K562 (cell line): Measurements from ENCODE around the gene CCDC92. TPM values are rescaled to one million over a fixed set of nuclear protein-coding genes. Genes with fewer than 3 reads are reported as not detected.

Experiments used
- ATAC-seq: fragments of 200-7000 bp; cut with Tn5 transposase; 3 replicates; pipeline ENCODE4 v1.9.1; 2020; ENCODE audit warnings: moderate library complexity
- BruUV-seq: library from RNA; stranded (reverse); fragments of 400-500 nt; replicated peaks from 2 replicates; lab custom pipeline; 2021; lab: Mats Ljungman, UMichigan
- CTCF ChIA-PET: fragments of 300-600 bp; formaldehyde crosslinking; extraction: SDS; loops from one replicate; lab custom pipeline; 2021; ENCODE audit warnings: low intra/inter-chr PET ratio; lab: Yijun Ruan, JAX
- POLR2A ChIA-PET: fragments of 300-600, 350-650 bp; sonication (Branson Sonifier 250); formaldehyde crosslinking; extraction: SDS; loops from one replicate; lab custom pipeline; 2021; ENCODE audit warnings: antibody characterized with exemption, inconsistent platforms; lab: Yijun Ruan, JAX
- DNase-seq, 4 experiments: peaks; one replicate each; pipeline versions ENCODE4 v3.0.0 to v3.0.0-alpha.2; 2011 to 2018; ENCODE audit warnings: low spot score in 3 of 4, mixed read lengths in 3 of 4; ENCODE audit errors: extremely low read depth in 1 of 4
- FAIRE-seq: peaks from 2 replicates; lab custom pipeline; 2011; peaks lifted over from hg19 to GRCh38; lab: Jason Lieb, UNC
- H2AFZ ChIP-seq: 2 replicates; pipeline ENCODE4 v1.6.0; 2011; ENCODE audit warnings: low read depth, low read length, control low read depth, inconsistent platforms
- H3K27ac ChIP-seq: fragments of 200-600 bp; 3 replicates; pipeline ENCODE4 v1.8.0; 2011; ENCODE audit warnings: low read depth, mild to moderate bottlenecking, control low read depth, inconsistent platforms, low read length, moderate library complexity, mixed read lengths; ENCODE audit errors: extremely low read depth
- H3K27me3 ChIP-seq, 2 experiments: fragments of 300-600 bp in 1 of 2; 2 replicates in 1 of 2; 3 replicates in 1 of 2; pipeline versions ENCODE4 v1.6.0 to v1.8.0; 2011; ENCODE audit warnings: inconsistent platforms in 2 of 2, low read length in 2 of 2, mild to moderate bottlenecking in 1 of 2, mixed read lengths in 1 of 2, moderate library complexity in 1 of 2; ENCODE audit not compliant: control insufficient read depth in 2 of 2, insufficient read depth in 2 of 2
- H3K36me3 ChIP-seq: fragments of 300-600 bp; 3 replicates; pipeline ENCODE4 v1.8.0; 2011; ENCODE audit warnings: mild to moderate bottlenecking, low read length, inconsistent platforms; ENCODE audit not compliant: control insufficient read depth, insufficient read depth
- H3K4me1 ChIP-seq, 2 experiments: fragments of 200-600 bp in 1 of 2; replicated peaks in 1 of 2; 2 replicates in 1 of 2; 3 replicates in 1 of 2; pipeline versions ENCODE4 v1.5.1 to v1.8.0; 2011; ENCODE audit warnings: inconsistent platforms in 2 of 2, low read length in 2 of 2, mild to moderate bottlenecking in 1 of 2, mixed read lengths in 1 of 2, moderate library complexity in 1 of 2; ENCODE audit not compliant: control insufficient read depth in 2 of 2, insufficient read depth in 2 of 2
- H3K4me2 ChIP-seq: 2 replicates; pipeline ENCODE4 v1.6.1; 2011; ENCODE audit warnings: low read length, control low read depth, inconsistent platforms, mixed read lengths; ENCODE audit not compliant: insufficient read depth
- H3K4me3 ChIP-seq: fragments of 200-600 bp; sonication (generic), shearing (Covaris generic); 2 replicates; pipeline ENCODE4 v1.5.1; 2016; ENCODE audit warnings: control low read depth, inconsistent platforms
- H3K79me2 ChIP-seq: fragments of 200-600 bp; 3 replicates; pipeline ENCODE4 v1.8.0; 2011; ENCODE audit warnings: low read length, inconsistent platforms; ENCODE audit not compliant: control insufficient read depth, insufficient read depth
- H3K9ac ChIP-seq, 2 experiments: 2 replicates each; pipeline versions ENCODE4 v1.6.0 to v1.6.1; 2011; ENCODE audit warnings: low read depth in 2 of 2, low read length in 2 of 2, control low read depth in 1 of 2, inconsistent platforms in 1 of 2, mild to moderate bottlenecking in 1 of 2, mixed read lengths in 1 of 2; ENCODE audit not compliant: insufficient read depth in 1 of 2
- H3K9me1 ChIP-seq: one replicate; pipeline ENCODE4 v1.6.0; 2011; ENCODE audit warnings: inconsistent platforms, mild to moderate bottlenecking, low read length, moderate library complexity; ENCODE audit not compliant: control insufficient read depth, insufficient read depth
- H3K9me3 ChIP-seq: replicated peaks from 2 replicates; pipeline ENCODE4 v1.5.1; 2011; ENCODE audit warnings: low read depth, low read length, inconsistent platforms; ENCODE audit not compliant: control insufficient read depth, insufficient read depth
- H4K20me1 ChIP-seq: replicated peaks from 2 replicates; pipeline ENCODE4 v1.6.1; 2011; ENCODE audit warnings: low read length, inconsistent platforms, mixed read lengths; ENCODE audit not compliant: control insufficient read depth, insufficient read depth
- NELFE ChIP-seq: IDR thresholded peaks from 2 replicates; pipeline ENCODE4 v1.6.1; 2011; ENCODE audit warnings: mild to moderate bottlenecking; ENCODE audit not compliant: insufficient read depth, insufficient read length
- SIRT6 ChIP-seq: IDR thresholded peaks from one replicate; pipeline ENCODE4 v1.6.1; 2012; ENCODE audit warnings: low read depth, mild to moderate bottlenecking, control low read depth, inconsistent platforms, low read length, moderate library complexity
- WGBS: fragments of 100-300 bp; shearing (Covaris generic); methylation state at CpG from one replicate; pipeline ENCODE4 v1.1.6; 2016; ENCODE audit warnings: low coverage, mixed read lengths; ENCODE audit not compliant: insufficient coverage; ENCODE audit errors: missing lambda C conversion rate; 5-methylcytosine and 5-hydroxymethylcytosine counted together
- in situ Hi-C: fragments of 300-500 bp; cut with MboI; formaldehyde crosslinking; loops from 4 replicates; pipeline ENCODE4 v1.15.0; 2018; ENCODE audit warnings: inconsistent platforms, mixed read lengths
- intact Hi-C: fragments of 100-400 bp; cut with micrococcal nuclease; formaldehyde crosslinking; loops from 2 replicates; pipeline ENCODE4 v1.14.2; 2022
- polyA plus RNA-seq, 8 experiments: library from polyadenylated mRNA; depleted of rRNA in 4 of 8; stranded (reverse) in 5 of 8; unstranded in 3 of 8; fragments of >200 nt; fragmentation: Nextera tagmentation in 2 of 8; fragmentation: Illumina TruSeq in 1 of 8; extraction: Ambion mirVana in 2 of 8; extraction: Trizol in 1 of 8; gene quantifications; 2 replicates each; pipeline versions ENCODE4 v1.2.1 to v1.2.3, GENCODE V29; 2011 to 2014; ENCODE audit warnings: inconsistent platforms in 1 of 8, missing spikeins in 1 of 8
- total RNA-seq, 7 experiments: library from RNA; depleted of rRNA in 6 of 7; stranded (reverse); fragments of >200 nt in 6 of 7; fragmentation: Illumina TruSeq in 2 of 7; extraction: Trizol in 2 of 7; gene quantifications; 2 replicates each; pipeline versions ENCODE4 v1.2.1 to v1.2.3, GENCODE V29; 2011 to 2021; ENCODE audit warnings: low replicate concordance in 1 of 7
- TF ChIP-seq, protein P1 (sequence below), 2 experiments: fragments of 450-650 bp in 1 of 2; sonication (generic) in 1 of 2; formaldehyde crosslinking; conservative IDR thresholded peaks; 2 replicates each; pipeline versions ENCODE4 v1.4.0 to v1.8.1; 2020 to 2022; ENCODE audit warnings: mild to moderate bottlenecking in 1 of 2, missing genetic modification reagents in 1 of 2
- TF ChIP-seq, protein P2 (sequence below): fragments of 450-650 bp; IDR thresholded peaks from 2 replicates; pipeline ENCODE4 v1.6.1; 2016; ENCODE audit warnings: missing biosample characterization, missing genetic modification characterization

The CCDC92 gene
- total and polyA plus RNA-seq, 9 of the 15 experiments (the other 6 are each of a cell fraction or from before 2014, with no cell fraction given): 0.27 to 5.9 (median 2.1) TPM

GRCh38 chr12:123929946-123930583 is 42.6 kb downstream of the CCDC92 start:
- ATAC-seq: no peak
- TF ChIP-seq, protein P1, sequence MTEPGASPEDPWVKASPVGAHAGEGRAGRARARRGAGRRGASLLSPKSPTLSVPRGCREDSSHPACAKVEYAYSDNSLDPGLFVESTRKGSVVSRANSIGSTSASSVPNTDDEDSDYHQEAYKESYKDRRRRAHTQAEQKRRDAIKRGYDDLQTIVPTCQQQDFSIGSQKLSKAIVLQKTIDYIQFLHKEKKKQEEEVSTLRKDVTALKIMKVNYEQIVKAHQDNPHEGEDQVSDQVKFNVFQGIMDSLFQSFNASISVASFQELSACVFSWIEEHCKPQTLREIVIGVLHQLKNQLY (CRISPR knock-in tag; conservative IDR thresholded peaks at IDR 0.05): no peak
- TF ChIP-seq, protein P2, sequence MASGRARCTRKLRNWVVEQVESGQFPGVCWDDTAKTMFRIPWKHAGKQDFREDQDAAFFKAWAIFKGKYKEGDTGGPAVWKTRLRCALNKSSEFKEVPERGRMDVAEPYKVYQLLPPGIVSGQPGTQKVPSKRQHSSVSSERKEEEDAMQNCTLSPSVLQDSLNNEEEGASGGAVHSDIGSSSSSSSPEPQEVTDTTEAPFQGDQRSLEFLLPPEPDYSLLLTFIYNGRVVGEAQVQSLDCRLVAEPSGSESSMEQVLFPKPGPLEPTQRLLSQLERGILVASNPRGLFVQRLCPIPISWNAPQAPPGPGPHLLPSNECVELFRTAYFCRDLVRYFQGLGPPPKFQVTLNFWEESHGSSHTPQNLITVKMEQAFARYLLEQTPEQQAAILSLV (tag): no peak
- TF ChIP-seq NELFE (no peak), SIRT6 (no peak)
- Histone ChIP-seq H3K4me2 (no peak overlapping the region), H3K9ac (no peak overlapping the region), H3K4me1 (peaks cover 0 to 4% of the 10 kb centered on the region in 2 experiments; a peak in 4 of 5 replicates), H3K9me3 (no peaks in the 10 kb centered on the region), H3K36me3 (no peaks in the 10 kb centered on the region), H3K79me2 (no peaks in the 10 kb centered on the region), H3K27ac (no peak overlapping the region), H3K4me3 (no peak overlapping the region), H3K9me1 (no peaks in the 10 kb centered on the region), H4K20me1 (peaks cover 10% of the 10 kb centered on the region), H3K27me3 (peaks cover 56 to 94% of the 10 kb centered on the region in 2 experiments), H2AFZ (no peak overlapping the region)
- 10% methylated on average over 9 of the region's 9 CpGs for WGBS
- ChIA-PET CTCF (no interaction called here), POLR2A (interaction anchor here (0.5 to 1.2 kb wide), 3 partner anchors 8 to 76 kb away, joined by 3 to 4 read pairs (median 3); no protein-coding TSS in a partner anchor)
- intact Hi-C loops: loop anchor here (5.0 kb wide), 1 partner anchor 128 kb away; no protein-coding TSS in a partner anchor
- in situ Hi-C loops: no loop called here
- no TSS peak for BruUV-seq
- no peak for DNase-seq
- FAIRE-seq: no peak
